IMR-90 (cell line): ENCODE measurements around the gene KDELR1. TPM values are rescaled to one million over a fixed set of nuclear protein-coding genes. Genes with fewer than 3 reads are reported as not detected.

Experiments
- ATAC-seq: fragments of 200-7000 bp; cut with Tn5 transposase; 2 replicates; pipeline ENCODE4 v1.9.1; 2020; ENCODE audit warnings: low read depth, mild to moderate bottlenecking, moderate library complexity
- BruUV-seq: library from RNA; stranded (reverse); fragments of 400-500 nt; replicated peaks from 2 replicates; lab custom pipeline; 2021; lab: Mats Ljungman, UMichigan
- CTCF ChIA-PET: fragments of 300-600 bp; formaldehyde crosslinking; extraction: SDS; loops from one replicate; lab custom pipeline; 2021; ENCODE audit warnings: antibody characterized with exemption; lab: Yijun Ruan, JAX
- POLR2A ChIA-PET: fragments of 300-600 bp; sonication (Branson Sonifier 250); formaldehyde crosslinking; loops from one replicate; lab custom pipeline; 2022; ENCODE audit warnings: antibody characterized with exemption; ENCODE audit not compliant: unreplicated experiment; lab: Charles Lee
- DNase-seq: peaks from one replicate; pipeline ENCODE4 v3.0.0; 2013
- H2AFZ ChIP-seq: replicated peaks from 2 replicates; pipeline ENCODE3; 2013; ENCODE audit warnings: low read length, mild to moderate bottlenecking; ENCODE audit not compliant: poor library complexity
- H2AK5ac ChIP-seq: 2 replicates; pipeline ENCODE4 v1.6.1; 2013; ENCODE audit warnings: low read depth, low read length, inconsistent platforms
- H2AK9ac ChIP-seq: replicated peaks from 2 replicates; pipeline ENCODE3; 2013; ENCODE audit warnings: mild to moderate bottlenecking, low read depth, low read length, moderate library complexity; ENCODE audit not compliant: poor library complexity
- H2BK120ac ChIP-seq: 2 replicates; pipeline ENCODE4 v1.6.1; 2013; ENCODE audit warnings: low read depth, low read length, inconsistent platforms
- H2BK15ac ChIP-seq: 3 replicates; pipeline ENCODE4 v1.6.1; 2013; ENCODE audit warnings: low read depth, low read length, inconsistent platforms
- H2BK20ac ChIP-seq: 2 replicates; pipeline ENCODE4 v1.6.1; 2013; ENCODE audit warnings: low read depth, mild to moderate bottlenecking, inconsistent platforms, low read length, moderate library complexity
- H2BK5ac ChIP-seq: 2 replicates; pipeline ENCODE4 v1.6.1; 2013; ENCODE audit warnings: mild to moderate bottlenecking, low read depth, low read length, inconsistent platforms; ENCODE audit not compliant: poor library complexity, severe bottlenecking
- H3K14ac ChIP-seq: replicated peaks from 2 replicates; pipeline ENCODE4 v1.6.1; 2013; ENCODE audit warnings: low read depth, low read length, inconsistent platforms
- H3K18ac ChIP-seq: 2 replicates; pipeline ENCODE4 v1.6.1; 2013; ENCODE audit warnings: low read depth, low read length, control low read depth
- H3K23ac ChIP-seq: 2 replicates; pipeline ENCODE4 v1.6.1; 2013; ENCODE audit warnings: low read depth, low read length, inconsistent platforms
- H3K27ac ChIP-seq: 2 replicates; pipeline ENCODE4 v1.5.1; 2013; ENCODE audit warnings: mild to moderate bottlenecking, control low read depth, low read length; ENCODE audit not compliant: insufficient read depth
- H3K27me3 ChIP-seq: 2 replicates; pipeline ENCODE4 v1.6.1; 2013; ENCODE audit warnings: low read length; ENCODE audit not compliant: control insufficient read depth, insufficient read depth
- H3K36me3 ChIP-seq: 2 replicates; pipeline ENCODE4 v1.6.1; 2013; ENCODE audit warnings: low read length, mixed read lengths; ENCODE audit not compliant: control insufficient read depth, insufficient read depth
- H3K4ac ChIP-seq: 2 replicates; pipeline ENCODE4 v1.6.1; 2013; ENCODE audit warnings: low read depth, low read length, inconsistent platforms
- H3K4me1 ChIP-seq: 2 replicates; pipeline ENCODE4 v1.6.1; 2013; ENCODE audit warnings: low read length, mixed read lengths; ENCODE audit not compliant: control insufficient read depth, insufficient read depth
- H3K4me2 ChIP-seq: 2 replicates; pipeline ENCODE4 v1.6.1; 2013; ENCODE audit warnings: low read depth, mild to moderate bottlenecking, control low read depth, low read length, moderate library complexity
- H3K4me3 ChIP-seq: 2 replicates; pipeline ENCODE4 v1.5.1; 2013; ENCODE audit warnings: low read depth, mild to moderate bottlenecking, control low read depth, low read length, moderate library complexity; ENCODE audit not compliant: insufficient read depth
- H3K56ac ChIP-seq: 2 replicates; pipeline ENCODE4 v1.6.1; 2013; ENCODE audit warnings: low read length, inconsistent platforms; ENCODE audit not compliant: insufficient read depth; ENCODE audit errors: extremely low read depth
- H3K79me1 ChIP-seq, 2 experiments: 2 replicates each; pipeline ENCODE4 v1.6.1; 2013; ENCODE audit warnings: low read length in 2 of 2, inconsistent platforms in 1 of 2, low read depth in 1 of 2
- H3K9ac ChIP-seq: 2 replicates; pipeline ENCODE4 v1.6.1; 2013; ENCODE audit warnings: low read depth, low read length, control low read depth
- H3K9me1 ChIP-seq: 2 replicates; pipeline ENCODE4 v1.6.1; 2013; ENCODE audit warnings: low read length, inconsistent platforms; ENCODE audit not compliant: insufficient read depth
- H3K9me3 ChIP-seq: 2 replicates; pipeline ENCODE4 v1.6.1; 2013; ENCODE audit warnings: low read length; ENCODE audit not compliant: control insufficient read depth, insufficient read depth
- H4K20me1 ChIP-seq: 2 replicates; pipeline ENCODE4 v1.6.1; 2013; ENCODE audit warnings: low read length, inconsistent platforms; ENCODE audit not compliant: insufficient read depth
- H4K5ac ChIP-seq: 2 replicates; pipeline ENCODE4 v1.6.1; 2013; ENCODE audit warnings: mild to moderate bottlenecking, low read depth, low read length, control low read depth
- H4K8ac ChIP-seq, 2 experiments: 2 replicates each; pipeline ENCODE4 v1.6.1; 2013; ENCODE audit warnings: low read depth in 2 of 2, low read length in 2 of 2, control low read depth in 1 of 2, inconsistent platforms in 1 of 2
- H4K91ac ChIP-seq: 2 replicates; pipeline ENCODE4 v1.6.1; 2013; ENCODE audit warnings: low read depth, low read length, inconsistent platforms; ENCODE audit not compliant: insufficient read depth
- BHLHE40 ChIP-seq: fragments of 150-350 bp; IDR thresholded peaks from 2 replicates; pipeline ENCODE4 v1.6.1; 2016; ENCODE audit warnings: mild to moderate bottlenecking, low read depth, low read length
- CEBPB ChIP-seq: IDR thresholded peaks from 2 replicates; pipeline ENCODE4 v1.6.1; 2012; ENCODE audit warnings: low read depth, low read length, improper control_type of control experiment
- CHD1 ChIP-seq: IDR thresholded peaks from 2 replicates; pipeline ENCODE4 v1.6.1; 2012; ENCODE audit warnings: low read depth, low read length, improper control_type of control experiment
- CTCF ChIP-seq: conservative IDR thresholded peaks from 2 replicates; pipeline ENCODE4 v1.5.1; 2012; ENCODE audit warnings: mild to moderate bottlenecking, low read depth, low read length, improper control_type of control experiment
- ELK1 ChIP-seq: fragments of 150-350 bp; IDR thresholded peaks from 2 replicates; pipeline ENCODE4 v1.6.1; 2016; ENCODE audit warnings: low read depth, mild to moderate bottlenecking, low read length, moderate library complexity, borderline replicate concordance
- FOS ChIP-seq: fragments of 150-350 bp; IDR thresholded peaks from 2 replicates; pipeline ENCODE4 v1.6.1; 2016; ENCODE audit warnings: low read depth, low read length
- MAFK ChIP-seq: IDR thresholded peaks from 2 replicates; pipeline ENCODE4 v1.6.1; 2012; ENCODE audit warnings: low read depth, low read length, improper control_type of control experiment
- MXI1 ChIP-seq: IDR thresholded peaks from 2 replicates; pipeline ENCODE4 v1.6.1; 2012; ENCODE audit warnings: low read depth, mild to moderate bottlenecking, low read length, moderate library complexity, borderline replicate concordance
- NFE2L2 ChIP-seq: fragments of 150-350 bp; IDR thresholded peaks from 2 replicates; pipeline ENCODE4 v1.6.1; 2016; ENCODE audit warnings: low read depth, mild to moderate bottlenecking, low read length
- POLR2A ChIP-seq: IDR thresholded peaks from 2 replicates; pipeline ENCODE4 v1.6.1; 2012; ENCODE audit warnings: mild to moderate bottlenecking, low read depth, low read length
- RAD21 ChIP-seq: IDR thresholded peaks from 2 replicates; pipeline ENCODE4 v1.6.1; 2012; ENCODE audit warnings: low read length, improper control_type of control experiment
- RCOR1 ChIP-seq: IDR thresholded peaks from 2 replicates; pipeline ENCODE4 v1.6.1; 2012; ENCODE audit warnings: mild to moderate bottlenecking, low read length, improper control_type of control experiment; ENCODE audit not compliant: insufficient replicate concordance
- RFX5 ChIP-seq: IDR thresholded peaks from 2 replicates; pipeline ENCODE4 v1.8.0; 2012; ENCODE audit warnings: low read depth, mild to moderate bottlenecking, low read length, moderate library complexity
- SMC3 ChIP-seq: fragments of 150-350 bp; IDR thresholded peaks from 2 replicates; pipeline ENCODE4 v1.6.1; 2016; ENCODE audit warnings: low read depth, mild to moderate bottlenecking, antibody characterized with exemption, low read length, moderate library complexity
- USF2 ChIP-seq: fragments of 150-350 bp; IDR thresholded peaks from 2 replicates; pipeline ENCODE4 v1.6.1; 2017; ENCODE audit warnings: mild to moderate bottlenecking, antibody characterized with exemption, low read length, low read depth
- WGBS, 2 experiments: methylation state at CpG; one replicate each; pipeline versions ENCODE4 v1.1.5 to v1.1.7; 2013; ENCODE audit warnings: missing lambda C conversion rate in 2 of 2; ENCODE audit not compliant: insufficient read length in 1 of 2; ENCODE audit errors: extremely low coverage in 2 of 2; 5-methylcytosine and 5-hydroxymethylcytosine counted together
- dilution Hi-C: fragments of 300-500 bp; cut with HindIII; formaldehyde crosslinking; loops from one replicate; pipeline ENCODE4 v1.14.3; 2018; ENCODE audit warnings: low sequenced_read_pairs; ENCODE audit not compliant: unreplicated experiment
- in situ Hi-C: fragments of 300-500 bp; cut with MboI; formaldehyde crosslinking; loops from 3 replicates; pipeline ENCODE4 v1.14.3; 2019; ENCODE audit warnings: low sequenced_read_pairs, inconsistent platforms, mixed read lengths
- intact Hi-C: fragments of 100-400 bp; cut with micrococcal nuclease; formaldehyde crosslinking; loops from 2 replicates; pipeline ENCODE4 v1.10.0; 2022
- polyA plus RNA-seq, 3 experiments: library from polyadenylated mRNA; depleted of rRNA; stranded (reverse); fragments of >200 nt; gene quantifications; 2 replicates each; pipeline ENCODE4 v1.2.3, GENCODE V29; 2012; ENCODE audit warnings: low replicate concordance in 1 of 3
- total RNA-seq: library from RNA; depleted of rRNA; stranded (reverse); fragments of >200 nt; gene quantifications from 2 replicates; pipeline ENCODE4 v1.2.3, GENCODE V29; 2012

Gene KDELR1
- total and polyA plus RNA-seq, 2 of the 4 experiments (the other 2 are of a cell fraction): 58.8 to 180 TPM

- Histone ChIP-seq H3K14ac (no peak overlapping the region), H3K79me1 (no peaks in the 10 kb centered on the region), H3K18ac (no peak overlapping the region), H3K4ac (no peak overlapping the region), H3K4me2 (no peak overlapping the region), H3K9me3 (no peaks in the 10 kb centered on the region), H3K23ac (no peak overlapping the region), H3K9me1 (peaks cover 7% of the 10 kb centered on the region), H4K91ac (no peak overlapping the region), H4K8ac (no peak overlapping the region), H3K27ac (no peak overlapping the region), H3K9ac (no peak overlapping the region), H2BK5ac (no peak overlapping the region), H2AK9ac (no peak overlapping the region), H4K20me1 (no peaks in the 10 kb centered on the region), H3K27me3 (no peaks in the 10 kb centered on the region), H3K4me3 (no peak overlapping the region), H2AFZ (no peak overlapping the region), H4K5ac (no peak overlapping the region), H3K56ac (no peak overlapping the region), H3K36me3 (no peaks in the 10 kb centered on the region), H2AK5ac (no peak overlapping the region), H2BK15ac (no peak overlapping the region), H3K4me1 (peaks cover 4% of the 10 kb centered on the region), H2BK120ac (no peak overlapping the region), H2BK20ac (no peak overlapping the region)
- WGBS, 2 experiments: 91% methylated on average over 10 of the region's 14 CpGs; no CpG with 5 or more reads in 1 of the 2 experiments
- in situ Hi-C loops (no loop called here), dilution Hi-C loops (no loop called here), intact Hi-C loops (no loop called here)
- ChIA-PET POLR2A (no interaction called here), CTCF (no interaction called here)
- DNase-seq (no peak), ATAC-seq (no peak)
- TF ChIP-seq USF2: no peak
- TF ChIP-seq CTCF: no peak
- TF ChIP-seq RCOR1: no peak
- TF ChIP-seq MAFK: no peak
- no peak for TF ChIP-seq NFE2L2
- no peak for TF ChIP-seq RAD21
- no peak for TF ChIP-seq CHD1
- TF ChIP-seq MXI1: no peak
- TF ChIP-seq ELK1: no peak
- TF ChIP-seq POLR2A: no peak
- TF ChIP-seq RFX5: no peak
- no peak for TF ChIP-seq FOS
- no peak for TF ChIP-seq BHLHE40
- TF ChIP-seq SMC3: no peak
- TF ChIP-seq CEBPB: no peak
- no TSS peak for BruUV-seq
Observed at GRCh38 chr19:48338253-48338755, 53.0 kb downstream of the KDELR1 start.
